Activated T-cell treated with anti-CD3 and anti-CD28 coated beads, Interleukin-2, amount 50 U/mL, for 48 hours (primary cell): Measurements from ENCODE around the gene PRSS36.
"Not testable (repeated sequence)": the region's sequence is repeated elsewhere in the genome, so short reads cannot be mapped to it uniquely, and the experiment has no call there.

ENCODE experiments used
- DNase-seq, 2 experiments: peaks; one replicate each; pipeline ENCODE4 v3.0.0-alpha.2; 2020

PRSS36 gene

DNA sequence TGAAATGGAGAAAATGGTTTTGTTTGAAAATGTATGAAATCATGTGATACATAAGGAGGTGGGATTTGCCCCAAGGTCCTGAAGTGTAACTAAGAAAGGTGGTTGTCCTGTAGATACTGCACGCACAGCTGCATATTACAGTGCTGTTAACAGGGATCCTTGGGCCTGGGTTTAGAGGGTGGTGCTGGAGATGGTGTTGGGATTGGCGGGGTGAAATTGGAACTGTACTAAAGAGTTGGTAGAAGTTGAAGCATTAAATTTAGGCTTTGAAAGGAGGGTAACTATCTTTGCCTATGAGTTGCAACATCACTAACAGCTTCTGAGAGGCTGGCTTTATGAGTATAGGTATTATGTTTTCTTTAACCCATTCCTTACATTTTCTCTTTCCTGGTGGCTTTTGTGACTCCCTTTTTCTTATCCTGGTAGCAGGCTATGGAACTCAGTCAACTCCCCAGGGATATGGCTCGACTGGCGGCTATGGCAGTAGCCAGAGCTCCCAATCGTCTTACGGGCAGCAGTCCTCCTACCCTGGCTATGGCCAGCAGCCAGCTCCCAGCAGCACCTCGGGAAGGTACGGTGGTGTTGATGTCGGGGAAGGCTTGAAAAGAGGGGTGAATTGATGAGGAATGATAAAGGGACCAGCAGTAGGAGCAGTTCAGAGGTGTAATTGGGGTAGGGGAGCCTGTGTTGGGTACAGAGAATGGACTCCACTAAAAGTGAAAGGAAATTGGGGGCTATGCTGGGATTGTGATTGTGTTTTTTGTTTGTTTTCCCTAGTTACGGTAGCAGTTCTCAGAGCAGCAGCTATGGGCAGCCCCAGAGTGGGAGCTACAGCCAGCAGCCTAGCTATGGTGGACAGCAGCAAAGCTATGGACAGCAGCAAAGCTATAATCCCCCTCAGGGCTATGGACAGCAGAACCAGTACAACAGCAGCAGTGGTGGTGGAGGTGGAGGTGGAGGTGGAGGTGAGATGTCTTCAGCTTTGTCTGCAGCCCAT is 33.9 kb upstream of the PRSS36 start:
- no peak for DNase-seq

DNA sequence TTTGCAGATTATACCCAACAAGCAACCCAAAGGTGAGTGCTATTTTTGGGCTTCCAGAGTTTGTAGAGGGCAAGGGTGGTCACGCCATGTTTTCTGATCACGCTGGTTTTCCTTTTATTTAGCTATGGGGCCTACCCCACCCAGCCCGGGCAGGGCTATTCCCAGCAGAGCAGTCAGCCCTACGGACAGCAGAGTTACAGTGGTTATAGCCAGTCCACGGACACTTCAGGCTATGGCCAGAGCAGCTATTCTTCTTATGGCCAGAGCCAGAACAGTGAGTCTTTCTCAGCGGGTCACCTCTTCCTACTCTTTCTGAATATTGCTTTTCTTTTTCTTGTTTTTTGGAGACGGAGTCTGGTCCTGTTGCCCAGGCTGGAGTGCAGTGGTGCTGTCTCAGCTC is 32.5 kb upstream of the PRSS36 start:
- DNase-seq, result no peak

DNA sequence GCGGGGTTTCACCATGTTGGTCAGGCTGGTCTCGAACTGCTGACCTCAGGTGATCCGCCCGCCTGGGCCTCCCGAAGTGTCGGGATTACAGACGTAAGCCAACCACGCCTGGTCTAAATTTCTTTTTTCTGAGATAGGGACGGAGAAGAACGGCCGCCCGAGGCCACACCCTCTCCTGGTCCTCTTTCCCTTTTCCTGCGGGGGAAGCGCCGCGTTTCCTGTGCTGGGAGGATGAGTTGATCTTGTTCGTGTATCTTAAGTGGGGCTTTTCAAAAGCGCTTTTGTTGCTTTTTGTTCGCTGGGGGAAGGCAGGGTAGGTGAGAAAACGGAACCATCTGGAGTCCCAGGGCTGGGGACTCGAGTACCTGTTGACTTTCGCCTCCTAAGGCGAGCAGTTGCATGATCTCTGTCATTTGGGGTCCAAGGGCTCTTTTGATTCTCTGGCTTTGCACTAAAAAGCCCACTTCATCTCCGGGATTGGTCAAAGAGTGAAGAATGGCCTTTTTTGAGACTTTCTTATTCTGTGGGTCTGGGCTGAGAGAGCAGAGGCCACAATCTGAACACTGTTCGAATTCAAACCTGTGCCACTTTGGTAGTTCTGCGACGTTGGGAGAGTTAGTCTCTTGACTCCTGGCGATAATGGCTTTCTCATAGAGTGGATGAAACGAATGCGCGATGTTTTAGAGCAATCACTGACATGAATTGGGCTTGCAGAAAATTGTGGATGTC is 31.4 kb upstream of the PRSS36 start:
- DNase-seq, result peak; percentile 62 to 64

DNA sequence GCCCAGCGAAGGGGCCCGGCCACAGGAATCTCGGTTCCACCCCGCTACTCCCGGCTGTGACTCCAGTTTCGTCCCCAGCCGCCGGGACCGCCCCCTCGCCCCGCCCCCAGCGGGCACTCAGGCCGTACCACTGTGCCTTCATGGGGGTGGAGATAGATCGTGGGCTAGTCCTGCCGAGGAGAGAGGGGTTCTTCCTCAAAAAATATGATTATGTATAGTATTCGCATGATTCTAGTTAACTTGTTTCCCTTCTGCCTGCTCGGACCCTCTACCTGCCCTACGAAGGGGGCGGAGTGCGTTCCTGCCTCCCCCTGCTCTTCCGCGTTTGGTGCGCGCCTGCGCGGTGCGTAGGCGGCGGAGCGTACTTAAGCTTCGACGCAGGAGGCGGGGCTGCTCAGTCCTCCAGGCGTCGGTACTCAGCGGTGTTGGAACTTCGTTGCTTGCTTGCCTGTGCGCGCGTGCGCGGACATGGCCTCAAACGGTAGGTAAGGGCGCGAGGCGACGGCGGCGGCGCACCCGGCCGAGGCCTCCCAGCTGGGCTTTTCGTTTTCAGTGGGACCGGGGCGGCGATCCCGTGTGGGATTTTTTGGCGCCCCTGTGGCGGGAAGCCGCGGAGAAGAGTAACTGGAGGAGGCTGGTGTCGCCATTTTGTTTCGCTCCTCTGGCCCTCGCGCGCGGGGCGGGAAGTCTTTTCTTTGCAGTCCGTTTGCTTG is 30.0 kb upstream of the PRSS36 start, which contains the start of gene FUS:
Gene FUS, plus strand, starts transcription at position 393 of the 713 bp plus-strand sequence. Its CDS starts 76 bp downstream, at position 469.
- peak; percentile 93 to 94 for DNase-seq

DNA sequence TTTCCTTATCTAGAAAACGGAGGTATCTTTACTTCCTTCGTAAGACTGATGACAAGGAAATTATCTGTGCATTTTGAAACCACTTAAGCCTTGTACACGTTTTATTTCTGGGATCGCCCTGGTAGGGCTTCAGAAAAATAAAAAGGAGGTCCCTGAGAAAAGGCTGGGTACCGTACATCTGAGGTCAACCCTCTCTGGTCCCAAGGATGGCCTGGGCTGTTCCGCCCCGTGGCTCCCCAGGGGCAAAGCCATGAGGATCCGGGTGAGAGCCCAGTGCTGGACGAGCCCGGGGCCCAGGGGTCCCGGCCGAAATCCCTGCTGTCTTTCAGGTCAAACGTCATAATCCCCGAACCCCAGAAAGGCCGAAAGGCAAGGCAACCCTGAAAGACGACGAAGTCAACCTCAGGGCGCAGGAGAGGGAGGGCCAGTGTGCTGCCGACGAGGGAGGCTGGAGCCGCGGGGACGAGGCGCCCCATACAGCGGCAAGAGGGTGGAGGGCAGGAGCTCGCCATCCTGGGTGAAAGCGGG is 29.4 kb upstream of the PRSS36 start:
- DNase-seq, result no peak

DNA sequence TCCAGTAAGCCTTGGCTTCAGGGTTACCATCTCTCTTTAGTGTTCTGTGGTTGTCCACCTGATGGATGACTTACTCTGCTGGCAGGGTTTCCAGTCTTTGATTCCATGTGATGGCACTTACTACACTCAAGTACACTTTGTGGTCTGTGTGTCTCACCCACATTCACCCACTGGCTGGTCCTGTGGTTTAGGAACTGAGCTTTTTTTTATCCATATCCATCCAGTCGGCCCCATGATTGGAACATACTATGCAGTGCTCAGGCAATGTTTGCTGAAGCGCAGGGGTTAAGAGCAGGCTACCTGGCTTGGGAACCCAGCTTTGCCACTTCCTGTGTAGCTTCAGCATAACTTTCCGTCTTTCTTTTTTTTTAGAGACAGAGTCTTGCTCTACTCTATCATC is 27.3 kb upstream of the PRSS36 start:
- peak; percentile 66 to 70 for DNase-seq

DNA sequence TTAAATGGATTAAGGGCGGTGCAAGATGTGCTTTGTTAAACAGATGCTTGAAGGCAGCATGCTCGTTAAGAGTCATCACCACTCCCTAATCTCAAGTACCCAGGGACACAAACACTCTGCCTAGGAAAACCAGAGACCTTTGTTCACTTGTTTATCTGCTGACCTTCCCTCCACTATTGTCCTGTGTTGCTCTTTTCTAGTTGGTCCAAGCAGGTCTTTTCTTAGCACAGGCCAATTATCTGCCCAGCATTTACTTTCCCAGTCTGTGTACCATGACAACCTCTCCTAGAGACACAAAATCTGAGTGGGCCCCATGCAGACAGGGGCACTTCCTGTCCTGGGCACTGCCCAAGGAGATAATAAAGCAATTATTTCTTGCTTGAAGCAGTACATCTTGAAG is 20.2 kb upstream of the PRSS36 start:
- DNase-seq, result not testable (repeated sequence)

DNA sequence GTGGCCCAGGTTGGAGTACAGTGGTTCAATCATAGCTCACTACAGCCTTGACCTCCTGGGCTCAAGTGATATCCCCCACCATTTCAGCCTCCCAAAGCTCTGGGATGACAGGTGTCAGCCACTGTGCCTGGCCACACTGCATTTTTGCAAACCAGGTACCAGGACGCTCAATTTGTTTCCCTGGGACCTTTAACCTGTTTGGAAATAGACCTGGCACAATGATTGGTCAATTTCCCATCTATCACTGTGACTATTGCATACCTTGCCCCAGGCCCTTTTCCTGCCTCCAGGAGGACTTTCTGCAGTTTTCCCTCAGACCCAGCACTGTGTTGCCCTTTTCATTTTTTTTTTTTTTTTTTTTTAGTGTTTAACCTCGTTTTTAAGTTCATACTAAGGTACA is 19.0 kb upstream of the PRSS36 start:
- DNase-seq, result no peak

DNA sequence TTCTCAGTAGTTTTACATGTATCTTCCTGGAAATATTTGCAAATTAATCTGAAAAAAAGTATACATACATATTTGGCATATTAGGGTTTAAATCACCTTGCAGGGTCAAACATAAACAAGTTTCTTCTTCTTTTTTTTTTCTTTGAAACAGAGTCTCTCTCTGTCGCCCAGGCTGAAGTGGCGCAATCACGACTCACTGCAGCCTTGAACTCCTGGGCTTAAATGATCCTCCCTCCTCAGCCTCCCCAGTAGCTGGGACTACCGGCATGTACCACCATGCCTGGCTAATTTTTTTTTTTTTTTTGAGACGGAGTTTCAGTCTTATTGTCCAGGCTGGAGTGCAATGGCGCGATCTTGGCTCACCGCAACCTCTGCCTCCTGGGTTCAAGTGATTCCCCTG is 17.4 kb upstream of the PRSS36 start:
- DNase-seq, result no peak

DNA sequence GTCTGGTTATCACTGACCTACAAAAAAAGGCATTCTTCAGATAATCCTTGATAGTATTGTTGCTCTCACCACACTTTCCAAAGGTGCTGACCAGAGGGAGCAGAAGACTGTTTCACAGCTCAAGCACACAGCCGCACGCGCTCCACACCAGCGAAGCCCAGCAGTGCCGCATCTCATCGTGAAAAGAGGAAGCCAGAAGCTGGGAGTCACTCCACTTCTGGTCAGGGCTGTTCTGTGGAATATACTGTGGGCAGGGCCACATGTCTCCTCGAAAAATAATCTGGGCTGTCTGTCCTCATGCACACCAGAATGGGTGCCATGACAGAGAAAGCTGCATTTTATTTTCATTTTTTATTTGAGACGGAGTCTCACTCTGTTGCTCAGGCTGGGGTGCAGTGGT is 7.3 kb upstream of the PRSS36 start:
- DNase-seq, result no peak

DNA sequence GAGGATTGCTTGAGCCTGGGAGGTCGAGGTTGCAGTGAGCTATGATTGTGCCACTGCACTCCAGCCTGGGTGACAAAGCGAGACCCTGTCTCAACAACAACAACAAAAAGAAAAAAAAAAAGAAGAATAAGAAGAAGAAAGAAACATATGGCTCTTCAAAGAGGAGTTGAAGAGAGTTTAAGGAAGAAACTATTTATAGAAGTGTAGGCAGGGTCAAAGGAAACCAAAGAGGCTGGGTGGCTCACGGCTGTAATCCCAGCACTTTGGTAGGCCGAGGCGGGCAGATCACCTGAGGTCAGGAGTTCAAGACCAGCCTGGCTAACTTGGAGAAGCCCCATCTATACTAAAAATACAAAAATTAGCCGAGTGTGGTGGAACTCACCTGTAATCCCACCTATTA is 1.1 kb upstream of the PRSS36 start:
- not testable (repeated sequence) for DNase-seq

DNA sequence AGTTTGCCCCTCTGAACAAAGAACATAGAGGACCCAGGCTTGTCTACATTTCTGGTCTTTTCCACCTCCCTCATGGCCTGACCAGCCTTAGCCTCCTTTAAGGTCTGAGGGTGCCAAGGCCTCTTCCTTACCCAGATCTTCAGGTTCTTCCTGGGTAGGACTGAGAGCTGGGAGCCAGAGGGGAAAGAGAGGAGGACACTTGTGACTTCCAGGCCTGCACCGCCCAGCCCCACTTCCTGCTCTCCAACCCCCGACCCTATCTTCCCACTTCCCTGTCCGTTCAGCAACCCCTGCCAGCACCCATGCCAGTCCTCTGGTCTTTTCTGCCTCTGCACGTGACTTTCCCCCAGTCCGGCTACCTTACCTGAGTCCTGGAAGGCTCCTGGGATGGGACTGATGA is 534 bp downstream of the PRSS36 start:
- DNase-seq, result no peak

DNA sequence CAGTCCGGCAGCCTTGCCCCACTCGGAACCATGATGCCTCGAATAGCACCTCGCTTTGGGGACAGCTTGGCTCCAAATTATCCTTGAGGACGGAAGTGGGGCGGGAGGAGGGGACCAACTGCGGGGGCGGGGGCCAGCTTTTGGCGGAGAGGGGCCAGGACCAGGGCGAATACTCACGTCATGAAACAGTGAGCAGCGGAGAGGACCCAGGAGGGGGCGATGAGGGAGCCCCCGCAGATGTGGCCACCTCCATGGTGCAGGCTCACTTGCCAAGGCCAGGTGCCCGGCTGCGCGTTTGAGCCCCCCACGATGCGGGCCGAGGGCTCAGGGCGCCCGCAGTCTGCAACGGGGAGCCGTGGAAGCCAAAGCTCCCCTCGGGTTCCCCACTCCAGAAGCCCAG is 970 bp downstream of the PRSS36 start:
- DNase-seq, result no peak

DNA sequence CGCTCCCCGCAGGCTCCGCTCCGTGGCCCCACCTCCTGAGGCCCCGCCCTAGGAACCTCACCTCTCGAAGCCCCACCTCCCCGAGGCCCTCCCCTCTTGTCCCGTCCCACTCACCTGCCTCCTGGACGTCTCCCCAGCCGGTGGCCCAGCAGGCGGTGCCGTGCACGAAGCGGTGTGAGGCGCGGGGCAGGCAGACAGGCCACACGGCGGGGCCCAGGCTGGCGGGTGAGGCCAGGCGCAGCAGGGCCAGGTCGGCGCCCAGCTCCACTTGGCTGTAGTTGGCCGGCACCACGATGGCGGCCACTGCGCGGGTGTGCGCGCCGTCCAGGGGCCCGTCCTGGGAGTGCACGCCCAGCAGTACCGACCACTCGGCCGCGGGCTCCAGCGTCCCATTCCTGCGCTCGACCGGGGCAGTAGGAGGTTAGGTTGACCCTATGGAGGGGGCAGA is 1.6 kb downstream of the PRSS36 start:
- DNase-seq, result peak in 1 of 2 experiments; percentile 28

DNA sequence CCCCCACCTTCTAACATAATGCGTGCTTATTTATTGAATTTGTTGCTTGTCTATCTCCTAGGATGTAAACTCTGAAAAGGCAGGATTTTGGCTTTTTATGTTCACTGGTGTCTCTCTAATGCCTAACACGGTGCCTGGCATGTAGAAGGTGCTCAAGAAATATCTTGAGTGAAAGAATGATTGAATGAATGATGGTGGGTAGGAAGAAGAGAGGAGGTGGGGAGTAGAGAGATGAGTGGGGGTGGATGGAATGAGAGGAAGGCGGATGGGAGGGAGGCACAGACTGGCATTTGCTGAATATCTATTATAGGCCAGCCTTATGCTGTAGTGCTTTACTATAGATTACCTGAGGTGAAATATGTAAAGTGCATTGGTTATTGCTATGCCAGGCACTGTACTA is 2.3 kb downstream of the PRSS36 start:
- no peak for DNase-seq

DNA sequence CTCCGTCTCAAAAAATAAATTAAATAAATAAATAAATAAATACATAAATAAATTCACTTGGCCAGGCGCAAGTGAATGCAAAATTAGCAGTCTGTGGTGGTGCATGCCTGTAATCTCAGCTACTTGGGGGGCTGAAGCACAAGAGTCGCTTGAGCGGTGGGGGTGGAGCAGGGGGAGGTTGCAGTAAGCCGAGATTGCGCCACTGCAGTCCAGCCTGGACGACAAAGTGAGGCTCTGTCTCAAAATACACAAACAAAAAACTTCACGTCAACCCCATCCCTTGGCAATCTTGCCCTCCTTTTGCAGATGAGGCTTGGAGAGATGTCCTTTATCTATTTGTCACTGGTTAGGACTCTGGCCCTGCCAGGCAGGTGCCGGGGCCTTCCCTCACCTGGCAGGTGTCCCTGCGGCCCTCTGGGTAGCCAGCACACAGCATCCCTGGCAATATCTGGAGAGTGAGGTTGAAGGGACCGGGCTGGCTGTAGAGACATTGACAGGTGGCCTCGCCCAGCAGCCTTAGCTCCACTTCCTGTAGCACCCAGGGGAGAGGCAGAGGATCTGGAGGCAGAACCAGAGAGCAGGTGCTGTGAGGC is 4.4 kb downstream of the PRSS36 start:
- no peak for DNase-seq

DNA sequence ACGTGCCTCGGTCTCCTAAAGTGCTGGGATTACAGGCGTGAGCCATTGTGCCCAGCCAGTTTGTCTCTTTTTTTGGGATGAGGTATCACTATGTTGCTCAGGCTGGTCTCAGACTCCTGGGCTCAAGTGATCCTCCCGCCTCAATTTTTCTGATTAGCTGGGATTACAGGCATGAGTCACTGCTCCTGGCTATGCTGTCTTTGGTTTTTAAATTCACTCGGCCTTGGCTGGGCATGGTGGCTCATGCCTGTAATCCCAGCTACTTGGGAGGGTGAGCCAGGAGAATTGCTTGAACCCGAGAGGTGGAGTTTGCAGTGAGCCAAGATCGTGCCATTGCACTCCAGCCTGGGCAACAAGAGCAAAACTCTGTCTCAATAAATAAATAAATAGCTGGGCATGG is 5.4 kb downstream of the PRSS36 start:
- DNase-seq, result not testable (repeated sequence)

DNA sequence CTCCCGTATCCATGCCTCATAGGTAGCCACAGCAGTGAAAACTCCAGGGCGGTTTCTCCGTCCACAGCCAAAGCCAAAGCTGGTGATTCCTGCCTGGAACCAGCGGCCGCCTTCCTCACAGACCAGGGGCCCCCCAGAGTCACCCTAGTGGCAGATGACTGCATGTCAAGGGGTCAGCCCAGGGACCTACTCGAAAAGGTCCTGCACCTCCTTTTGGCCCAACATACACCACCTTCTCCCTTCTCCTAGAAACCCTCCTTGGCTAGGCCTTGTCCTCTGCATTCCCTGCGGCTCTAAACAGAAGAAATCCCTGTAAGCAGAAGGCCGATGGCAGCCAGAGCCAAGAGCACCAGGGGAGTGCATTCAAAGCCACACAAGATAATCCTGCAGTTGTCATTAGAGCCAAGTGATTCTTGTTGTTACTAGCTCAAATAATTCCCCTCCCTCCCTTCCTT is 6.1 kb downstream of the PRSS36 start:
- DNase-seq, result no peak

DNA sequence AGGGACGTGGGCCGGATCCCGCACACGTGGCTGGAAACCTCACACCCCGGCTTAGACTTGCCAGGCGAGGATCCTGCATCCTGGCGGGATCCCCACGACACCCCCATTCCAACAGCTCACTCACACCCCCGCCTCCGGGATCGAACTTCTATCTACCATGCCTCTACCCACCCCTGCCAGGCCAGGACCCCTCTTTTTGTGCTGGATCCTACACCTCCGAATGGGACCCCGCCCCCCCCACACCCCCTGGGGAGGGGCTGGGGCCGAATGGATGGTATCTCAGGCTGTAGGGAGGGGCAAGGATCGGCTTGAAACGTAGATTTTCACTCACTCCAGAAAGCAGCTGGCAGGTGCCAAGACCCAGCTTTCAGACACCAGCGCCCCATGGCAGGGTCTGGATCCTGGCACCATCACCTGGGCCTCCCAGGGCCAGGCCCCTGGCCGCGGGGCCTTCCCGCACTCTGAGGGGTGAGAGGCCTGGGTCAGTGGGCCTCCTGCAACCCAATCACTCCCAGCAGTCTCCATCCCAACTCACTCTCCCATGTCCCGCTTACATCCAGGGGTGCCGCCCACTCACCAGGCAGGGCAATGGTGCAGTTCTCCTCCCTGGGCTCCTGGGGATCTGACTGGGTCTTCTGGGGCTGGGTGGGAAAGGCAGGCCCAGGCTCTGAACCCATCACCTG is 6.7 kb downstream of the PRSS36 start:
- no peak for DNase-seq

DNA sequence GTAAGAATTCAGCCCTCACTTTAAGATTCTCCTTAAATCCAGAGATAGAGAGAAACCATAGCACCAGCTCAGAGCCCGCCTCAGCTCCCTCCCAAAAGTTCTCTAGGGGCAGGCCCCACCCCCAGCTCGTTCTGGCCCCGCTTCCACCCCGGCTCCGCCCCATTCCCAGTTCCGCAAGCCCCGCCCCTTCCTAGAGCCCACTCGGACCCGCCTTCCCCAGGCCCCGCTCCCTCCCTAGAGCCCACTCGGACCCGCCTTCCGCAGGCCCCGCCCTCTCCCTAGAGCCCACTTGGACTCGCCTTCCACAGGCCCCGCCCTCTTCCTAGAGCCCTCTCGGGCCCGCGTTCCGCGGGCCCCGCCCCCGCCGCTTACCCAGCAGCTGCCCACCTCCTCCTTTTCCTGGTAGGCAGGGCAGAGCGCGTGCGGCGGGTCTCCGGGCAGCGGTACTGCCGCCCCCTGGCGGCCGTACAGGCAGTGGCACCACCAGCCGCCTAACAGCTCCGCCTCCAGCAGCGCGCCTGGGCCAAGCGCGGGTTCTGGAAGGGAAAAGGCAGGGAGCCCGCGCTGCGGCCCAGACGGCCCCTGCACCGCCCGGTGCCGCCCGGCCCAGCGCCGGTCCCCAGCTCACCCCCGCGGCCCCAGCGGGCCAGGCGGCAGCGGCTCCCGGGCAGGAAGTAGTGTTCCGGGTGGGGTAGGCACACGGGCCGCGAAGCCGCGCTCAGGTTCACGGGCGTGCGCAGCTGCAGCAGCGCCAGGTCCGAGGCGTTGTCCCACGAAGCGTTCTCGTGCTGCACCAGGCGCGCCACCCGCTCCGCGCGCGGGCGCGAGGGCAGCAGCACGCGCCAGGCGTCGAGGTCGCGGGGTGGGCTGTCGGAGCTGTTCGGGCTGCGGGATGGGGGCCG is 7.5 kb downstream of the PRSS36 start:
- DNase-seq, result peak; percentile 99 to 100
